NOMO-1 treated with DMSO at 0.1 percent for 48 hours (cell line): Measurements from ENCODE around the gene TMSB10.
"Not testable (repeated sequence)": the region's sequence is repeated elsewhere in the genome, so short reads cannot be mapped to it uniquely, and the experiment has no call there.

Experiments
- DNase-seq: peaks from one replicate; lab custom pipeline; 2025; ENCODE audit not compliant: unreplicated experiment; lab: John Stamatoyannopoulos, UW

TMSB10 gene

DNA sequence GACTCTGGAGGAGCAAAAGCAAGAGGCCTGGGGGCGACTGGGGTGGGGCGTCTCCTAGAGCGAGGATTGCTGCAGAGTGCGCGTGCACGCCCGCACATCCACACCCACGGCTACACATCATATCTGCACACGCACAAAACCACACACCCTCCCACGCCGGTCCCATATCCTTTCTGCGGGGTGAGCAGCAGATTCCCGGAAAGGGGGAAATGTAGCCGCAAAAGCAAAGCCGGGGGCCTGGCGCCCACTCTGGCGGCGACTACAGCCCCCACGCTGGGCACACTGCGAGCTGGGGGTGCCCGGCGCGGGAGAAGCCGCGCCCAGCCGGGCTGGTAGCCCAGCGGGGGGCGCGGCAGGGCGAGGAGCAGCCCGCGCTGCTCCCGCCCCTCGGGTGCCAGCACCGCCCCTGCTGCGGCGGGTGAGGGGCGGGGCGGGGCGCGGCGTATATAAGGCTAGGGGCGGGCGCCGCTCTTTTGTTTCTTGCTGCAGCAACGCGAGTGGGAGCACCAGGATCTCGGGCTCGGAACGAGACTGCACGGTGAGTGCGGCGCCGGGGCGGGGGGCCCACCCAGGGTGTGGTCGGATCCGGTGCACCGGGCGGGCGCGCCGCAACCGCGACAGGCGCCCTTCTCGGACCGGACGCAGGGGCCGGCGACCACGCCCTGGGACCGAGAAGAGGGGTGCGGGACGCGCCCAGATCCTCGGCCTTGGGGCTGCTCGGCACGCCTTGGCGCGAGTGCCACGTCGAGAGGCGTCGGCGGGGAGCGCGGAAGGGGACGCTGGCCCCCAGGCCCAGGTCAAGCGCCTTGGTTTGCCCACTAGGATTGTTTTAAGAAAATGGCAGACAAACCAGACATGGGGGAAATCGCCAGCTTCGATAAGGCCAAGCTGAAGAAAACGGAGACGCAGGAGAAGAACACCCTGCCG is at the start of gene TMSB10:
Gene TMSB10, plus strand, starts transcription at position 476 of the 927 bp plus-strand sequence.
- DNase-seq: peak; percentile 72

GRCh38 chr2:84855731-84856130 is 49.7 kb upstream of the TMSB10 start:
- DNase-seq: no peak

DNA sequence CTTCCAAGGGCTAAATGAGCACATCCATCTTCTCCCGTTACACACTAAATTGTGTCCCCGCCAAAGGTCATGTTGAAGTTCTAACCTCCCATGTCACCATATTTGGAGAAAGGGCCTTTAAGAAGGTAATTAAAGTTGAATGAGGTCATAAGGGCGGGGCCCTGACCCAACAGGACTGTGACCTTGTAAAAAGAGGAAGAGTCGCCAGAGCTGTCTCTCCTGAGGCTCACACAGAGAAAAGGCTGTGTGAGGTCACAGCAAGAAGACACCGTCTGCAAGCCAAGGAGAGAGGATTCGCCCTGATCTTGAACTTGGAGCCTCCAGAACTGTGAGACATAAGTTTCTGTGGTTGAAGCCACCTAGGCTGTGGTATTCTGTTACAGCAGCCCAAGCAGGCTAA is 48.7 kb upstream of the TMSB10 start:
- DNase-seq: peak; percentile 86

DNA sequence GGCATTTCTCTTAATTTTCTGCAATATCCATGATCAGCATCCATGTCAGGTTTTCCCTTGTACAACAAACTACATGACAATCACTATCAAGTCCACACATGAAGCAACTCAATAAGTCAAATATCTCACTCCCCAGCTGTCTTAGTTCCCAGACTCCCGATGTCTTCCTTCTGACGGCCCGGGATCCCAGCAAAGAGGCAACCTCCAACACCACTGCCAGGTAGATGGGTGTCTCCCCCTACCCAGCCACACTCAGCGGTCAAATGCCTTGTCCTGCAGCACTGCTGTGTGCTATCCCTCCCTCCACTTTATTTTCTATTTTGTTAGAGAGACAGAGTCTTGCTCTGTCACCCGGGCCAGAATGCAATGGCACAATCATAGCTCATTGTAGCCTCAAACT is 47.9 kb upstream of the TMSB10 start:
- DNase-seq: no peak

DNA sequence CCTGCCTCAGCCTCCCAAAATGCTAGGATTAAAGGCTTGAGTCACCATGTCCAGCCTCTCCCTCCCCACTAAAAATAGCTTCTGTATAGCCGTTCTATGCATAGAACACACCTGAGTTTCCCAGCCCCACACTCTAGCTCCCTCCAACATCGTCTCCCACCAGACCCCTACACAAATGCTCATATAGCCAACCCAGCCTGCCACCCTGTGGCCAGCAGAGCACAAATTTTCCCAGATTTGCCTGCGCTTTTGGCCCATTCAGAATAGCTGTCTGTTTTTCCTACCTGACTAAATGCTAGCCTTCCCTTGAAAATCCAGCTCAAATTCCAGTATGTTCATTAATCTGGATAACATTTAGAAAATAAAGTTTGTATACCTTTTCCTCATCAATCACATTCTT is 47.3 kb upstream of the TMSB10 start:
- DNase-seq: no peak

GRCh38 chr2:84858937-84859336 is 46.5 kb upstream of the TMSB10 start:
- DNase-seq: no peak

DNA sequence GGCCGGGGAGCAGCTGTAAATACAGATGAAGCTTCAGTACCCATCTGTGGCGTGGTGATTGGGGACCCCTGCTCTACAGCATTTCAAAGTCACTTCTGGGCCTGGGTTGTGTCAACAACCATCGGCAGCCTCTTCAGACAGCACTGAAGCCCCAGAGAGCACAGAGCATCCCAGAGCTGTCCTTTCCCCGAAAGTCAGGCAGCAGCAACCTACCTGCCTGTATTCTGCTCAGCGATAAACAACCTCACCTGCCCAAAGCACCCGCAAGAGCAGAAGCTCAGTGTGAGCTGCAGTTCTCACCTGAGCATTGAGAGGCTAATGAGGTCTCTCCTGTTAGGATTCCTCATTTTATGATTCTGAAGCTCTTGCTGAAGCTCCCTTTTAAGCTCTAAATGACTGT is 43.9 kb upstream of the TMSB10 start:
- DNase-seq: no peak

DNA sequence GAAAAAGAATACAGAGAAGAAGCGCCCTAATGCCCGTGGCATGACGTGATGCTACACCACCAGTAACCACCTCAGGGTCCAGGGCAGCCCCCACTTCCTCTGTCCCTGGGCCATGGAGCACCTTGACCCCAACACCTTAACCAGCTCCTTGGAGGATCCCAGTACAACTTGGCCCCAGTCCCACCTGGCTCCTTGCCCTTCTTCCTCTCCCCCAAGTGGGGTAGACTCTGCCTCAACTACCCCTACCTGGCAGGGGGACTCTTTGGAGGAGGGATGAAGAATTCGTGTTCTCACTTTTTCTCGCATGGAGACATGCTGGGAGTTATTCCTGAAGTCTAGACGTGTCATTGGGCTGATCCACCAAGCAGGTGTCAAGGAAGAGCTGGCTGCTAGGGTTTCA is 43.5 kb upstream of the TMSB10 start:
- no peak for DNase-seq

DNA sequence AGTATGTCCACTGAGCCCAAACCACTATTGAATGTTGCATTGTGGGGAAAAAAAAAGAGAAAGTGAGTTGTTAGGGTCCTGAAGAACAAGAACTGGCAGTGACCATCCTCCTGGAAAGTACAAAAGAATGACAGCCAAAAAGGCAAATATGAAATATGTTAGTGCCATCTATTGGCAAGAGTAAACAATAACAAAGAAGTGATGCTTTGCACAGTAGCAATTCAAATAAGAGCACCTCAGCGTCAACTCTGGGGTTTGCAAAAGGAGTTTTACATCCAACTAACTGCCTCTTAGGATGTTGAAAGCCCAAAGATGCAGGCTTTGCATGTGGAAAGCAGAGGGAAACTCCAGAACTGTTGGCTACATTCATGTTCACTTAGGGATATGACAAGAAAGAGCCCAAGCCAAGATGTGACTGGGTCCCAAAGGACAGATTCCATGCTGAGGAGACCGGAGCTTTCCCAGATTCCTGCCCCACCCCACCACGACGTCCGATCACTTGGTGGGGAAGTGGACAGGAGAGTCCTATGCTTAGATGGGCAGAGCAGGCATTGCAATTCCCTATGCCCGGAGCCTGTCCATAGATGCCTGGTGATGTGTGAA is 40.2 kb upstream of the TMSB10 start:
- DNase-seq: peak; percentile 48

GRCh38 chr2:84866122-84866521 is 39.3 kb upstream of the TMSB10 start:
- no peak for DNase-seq

DNA sequence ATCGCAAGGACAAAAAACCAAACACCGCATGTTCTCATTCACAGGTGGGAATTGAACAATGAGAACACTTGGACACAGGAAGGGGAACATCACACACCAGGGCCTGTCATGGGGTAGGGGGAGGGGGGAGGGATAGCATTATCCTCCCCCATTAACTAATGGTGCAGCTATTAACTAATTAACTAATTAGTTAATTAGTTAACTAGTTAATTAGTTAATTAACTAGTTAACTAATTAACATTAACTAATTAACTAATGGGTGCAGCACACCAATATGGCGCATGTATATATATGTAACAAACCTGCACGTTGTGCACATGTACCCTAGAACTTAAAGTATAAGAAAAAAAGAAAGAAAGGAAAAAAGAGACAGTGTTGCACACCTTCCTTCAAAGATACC is 37.1 kb upstream of the TMSB10 start:
- DNase-seq: not testable (repeated sequence)

DNA sequence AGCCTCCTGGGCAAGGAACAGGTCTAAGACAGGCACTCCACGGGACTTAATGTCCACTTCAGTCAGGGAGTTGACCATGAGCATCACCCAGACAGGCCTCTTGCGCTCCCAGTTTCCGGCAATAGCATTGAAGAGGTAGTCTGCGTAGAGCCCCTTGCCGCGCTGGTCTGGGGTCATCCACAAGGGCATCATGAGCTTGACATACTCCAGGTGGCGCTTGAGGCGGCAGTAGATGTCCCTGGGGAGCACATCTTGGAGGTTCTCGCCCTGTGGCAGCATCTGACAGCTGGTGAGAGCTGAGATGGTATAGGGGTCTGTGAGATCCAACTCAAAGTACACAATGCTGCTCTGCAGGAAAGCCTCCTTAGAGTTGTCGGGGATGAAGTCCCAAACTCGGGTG is 35.1 kb upstream of the TMSB10 start:
- no peak for DNase-seq

DNA sequence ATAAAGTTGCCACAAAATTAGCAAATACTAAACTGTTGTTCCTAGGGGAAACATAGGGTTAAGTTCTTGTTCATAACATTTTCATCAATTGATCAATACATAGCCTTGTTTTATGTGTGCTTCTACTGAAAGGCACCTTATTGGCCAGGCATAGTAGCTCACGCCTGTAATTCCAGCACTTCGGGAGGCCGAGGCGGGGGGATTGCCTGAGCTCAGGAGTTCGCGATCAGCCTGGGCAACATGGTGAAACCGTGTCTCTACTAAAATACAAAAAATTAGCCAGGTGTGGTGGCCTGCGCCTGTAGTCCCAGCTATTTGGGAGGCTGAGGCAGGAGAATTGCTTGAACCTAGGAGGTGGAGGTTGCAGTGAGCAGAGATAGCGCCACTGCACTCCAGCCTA is 32.8 kb upstream of the TMSB10 start:
- DNase-seq: not testable (repeated sequence)

GRCh38 chr2:84873350-84873749 is 32.1 kb upstream of the TMSB10 start:
- DNase-seq: no peak

DNA sequence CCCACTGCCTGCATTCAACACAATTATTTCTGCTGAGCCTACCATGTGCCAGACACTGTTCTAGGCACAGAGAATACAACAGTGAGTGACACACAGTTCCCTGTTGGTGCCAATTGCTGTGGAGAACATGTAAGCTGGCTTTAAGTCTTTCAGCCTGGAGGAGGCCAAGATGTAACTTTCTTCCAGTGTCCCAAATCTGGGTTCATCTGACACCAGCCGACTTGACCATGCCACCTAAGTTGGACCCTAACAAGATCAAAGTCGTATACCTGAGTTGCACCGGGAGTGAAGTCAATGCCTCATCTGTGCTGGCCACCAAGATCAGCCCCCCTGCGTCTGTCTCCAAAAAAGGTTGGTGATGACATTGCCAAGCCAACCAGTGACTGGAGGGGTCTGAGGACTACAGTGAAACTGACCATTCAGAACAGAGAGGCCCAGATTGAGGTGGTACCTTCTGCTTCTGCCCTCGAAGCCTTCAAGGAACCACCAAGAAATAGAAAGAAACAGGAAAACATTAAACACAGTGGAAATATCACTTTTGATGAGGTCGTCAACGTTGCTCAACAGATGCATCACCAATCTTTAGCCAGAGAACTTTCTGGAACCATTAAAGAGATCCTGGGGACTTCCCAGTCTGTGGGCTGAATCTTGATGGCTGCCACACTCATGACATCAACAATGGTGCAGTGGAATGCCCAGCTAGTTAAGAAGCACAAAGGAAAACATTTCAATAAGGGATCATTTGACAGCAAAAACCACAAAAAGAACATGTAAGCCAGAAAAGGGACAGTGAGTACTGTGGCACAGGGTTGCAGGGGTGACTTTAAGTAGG is 30.9 kb upstream of the TMSB10 start:
- DNase-seq: no peak

GRCh38 chr2:84875213-84875560 is 30.3 kb upstream of the TMSB10 start:
- DNase-seq: no peak

GRCh38 chr2:84875619-84876018 is 29.8 kb upstream of the TMSB10 start:
- DNase-seq: not testable (repeated sequence)

DNA sequence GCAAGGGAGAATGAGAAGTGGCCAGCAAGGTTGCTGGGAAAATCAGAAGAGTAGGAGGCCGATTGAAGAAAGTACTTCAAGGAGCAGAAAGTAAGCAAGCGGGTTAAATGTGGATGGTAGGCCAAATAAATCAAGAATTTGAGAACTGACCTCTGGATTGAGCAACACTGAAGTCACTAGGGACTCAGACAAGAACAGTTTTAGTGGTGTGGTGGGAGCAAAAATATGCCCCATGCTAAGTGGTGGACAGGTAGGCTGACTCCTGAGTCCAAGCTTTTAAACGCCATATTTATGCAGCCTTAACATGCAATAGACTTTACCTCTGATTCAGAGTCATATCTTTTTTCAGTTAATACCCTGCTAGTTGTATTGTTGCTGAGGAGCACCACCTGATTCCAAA is 29.1 kb upstream of the TMSB10 start:
- DNase-seq: no peak

- no peak for DNase-seq
Observed at GRCh38 chr2:84878459-84878858, 27.0 kb upstream of the TMSB10 start.

GRCh38 chr2:84878896-84879583 is 26.4 kb upstream of the TMSB10 start:
- no peak for DNase-seq
